Activated CD4-positive, CD25-positive, alpha-beta regulatory T cell (primary cell): ENCODE measurements around the gene DBNDD2.

ENCODE experiments used
- DNase-seq, 4 experiments: peaks; one replicate each; lab custom pipeline; 2025; lab: John Stamatoyannopoulos, UW

The DBNDD2 gene

DNA sequence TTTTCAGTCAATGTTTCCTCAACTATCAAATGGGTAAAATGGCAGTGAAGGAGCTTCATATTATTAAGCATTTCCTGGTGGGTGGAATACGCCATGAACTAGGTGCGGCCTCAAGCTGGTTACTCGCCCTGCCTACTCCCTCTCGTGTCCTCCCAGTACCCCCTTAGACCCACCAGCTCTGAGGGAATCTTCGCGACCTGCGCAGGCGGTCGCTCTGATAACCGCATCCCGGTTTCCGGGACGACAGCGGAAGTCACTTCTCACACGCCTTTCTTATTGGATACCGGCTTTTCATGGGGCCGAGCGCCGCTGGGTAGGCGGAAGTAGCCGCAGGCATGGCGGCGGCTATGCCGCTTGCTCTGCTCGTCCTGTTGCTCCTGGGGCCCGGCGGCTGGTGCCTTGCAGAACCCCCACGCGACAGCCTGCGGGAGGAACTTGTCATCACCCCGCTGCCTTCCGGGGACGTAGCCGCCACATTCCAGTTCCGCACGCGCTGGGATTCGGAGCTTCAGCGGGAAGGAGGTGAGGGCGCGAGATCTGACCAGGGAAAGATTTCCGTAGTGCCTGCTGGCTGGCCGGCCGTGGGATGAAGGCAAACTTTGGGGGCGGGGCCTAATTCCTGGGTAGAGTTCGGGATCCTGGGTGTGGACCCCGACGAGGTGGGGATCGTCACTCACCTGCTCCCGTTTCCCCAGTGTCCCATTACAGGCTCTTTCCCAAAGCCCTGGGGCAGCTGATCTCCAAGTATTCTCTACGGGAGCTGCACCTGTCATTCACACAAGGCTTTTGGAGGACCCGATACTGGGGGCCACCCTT is 7.9 kb downstream of the DBNDD2 start, which contains the start of gene PIGT:
PIGT (plus strand) TSS at position 320 of the 816 bp plus-strand sequence; CDS start at position 336, 16 bp downstream.
- DNase-seq: peak; percentile 54 to 82 (median 72)

DNA sequence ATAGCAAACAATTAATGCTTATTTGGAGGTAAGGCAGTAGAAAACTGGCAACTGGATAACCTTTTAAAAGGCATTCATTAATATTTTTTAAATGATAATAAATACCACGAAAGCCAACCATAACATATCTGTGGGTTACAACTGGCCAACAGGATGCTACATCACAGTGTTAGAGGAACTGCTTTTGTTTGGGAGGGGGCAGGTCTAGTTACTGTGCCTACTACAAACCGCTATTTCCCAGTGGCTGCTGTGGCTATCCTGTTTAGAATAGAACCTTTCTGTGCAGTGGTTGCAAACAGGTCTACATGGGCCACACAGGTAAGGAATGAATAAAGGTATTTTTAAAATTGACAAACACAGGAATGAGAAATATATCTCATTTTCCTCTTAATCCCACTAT is 8.8 kb downstream of the DBNDD2 start:
- no peak for DNase-seq

DNA sequence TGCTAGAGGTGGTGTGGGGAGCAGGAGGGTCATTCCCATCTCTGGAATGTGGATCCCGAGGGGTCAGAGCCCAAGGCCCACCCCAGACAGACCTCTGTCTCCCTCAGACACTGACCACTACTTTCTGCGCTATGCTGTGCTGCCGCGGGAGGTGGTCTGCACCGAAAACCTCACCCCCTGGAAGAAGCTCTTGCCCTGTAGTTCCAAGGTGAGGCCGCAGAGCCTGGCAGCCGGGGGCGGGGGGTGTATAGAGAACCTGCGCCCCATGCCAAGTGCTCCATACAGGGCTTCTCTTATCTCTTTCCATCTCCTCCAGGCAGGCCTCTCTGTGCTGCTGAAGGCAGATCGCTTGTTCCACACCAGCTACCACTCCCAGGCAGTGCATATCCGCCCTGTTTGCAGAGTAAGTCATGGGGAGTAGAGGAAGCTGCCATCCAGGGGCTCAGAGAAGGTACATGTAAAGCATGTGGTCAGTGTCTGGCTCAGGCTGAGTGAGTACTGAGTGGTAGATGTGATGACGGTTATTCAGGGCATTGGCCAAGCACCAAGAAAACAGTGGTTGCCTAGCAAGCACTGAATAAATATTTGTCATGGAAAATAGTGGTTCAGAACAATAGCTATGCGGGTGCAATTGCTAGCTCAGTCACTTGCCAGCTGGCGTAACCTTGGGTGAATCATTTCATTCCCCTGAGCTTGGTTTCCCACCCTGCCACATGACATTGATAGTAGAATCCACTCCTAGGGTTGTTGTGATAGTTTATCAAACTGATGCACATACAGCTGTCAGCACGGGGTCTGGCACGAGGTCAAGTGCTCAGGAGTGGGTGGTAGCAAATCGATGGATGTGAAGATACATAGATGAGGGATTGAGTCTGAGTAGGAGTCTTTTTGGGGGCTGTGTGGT is 11.4 kb downstream of the DBNDD2 start:
- DNase-seq: no peak

- no peak for DNase-seq
Observed at GRCh38 chr20:45420125-45420524, 12.0 kb downstream of the DBNDD2 start.

- DNase-seq: no peak
Observed at GRCh38 chr20:45423700-45424099, 15.6 kb downstream of the DBNDD2 start.

DNA sequence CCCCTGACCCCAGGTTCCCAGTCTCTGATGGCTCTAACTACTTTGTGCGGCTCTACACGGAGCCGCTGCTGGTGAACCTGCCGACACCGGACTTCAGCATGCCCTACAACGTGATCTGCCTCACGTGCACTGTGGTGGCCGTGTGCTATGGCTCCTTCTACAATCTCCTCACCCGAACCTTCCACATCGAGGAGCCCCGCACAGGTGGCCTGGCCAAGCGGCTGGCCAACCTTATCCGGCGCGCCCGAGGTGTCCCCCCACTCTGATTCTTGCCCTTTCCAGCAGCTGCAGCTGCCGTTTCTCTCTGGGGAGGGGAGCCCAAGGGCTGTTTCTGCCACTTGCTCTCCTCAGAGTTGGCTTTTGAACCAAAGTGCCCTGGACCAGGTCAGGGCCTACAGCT is 17.5 kb downstream of the DBNDD2 start:
- no peak for DNase-seq

DNA sequence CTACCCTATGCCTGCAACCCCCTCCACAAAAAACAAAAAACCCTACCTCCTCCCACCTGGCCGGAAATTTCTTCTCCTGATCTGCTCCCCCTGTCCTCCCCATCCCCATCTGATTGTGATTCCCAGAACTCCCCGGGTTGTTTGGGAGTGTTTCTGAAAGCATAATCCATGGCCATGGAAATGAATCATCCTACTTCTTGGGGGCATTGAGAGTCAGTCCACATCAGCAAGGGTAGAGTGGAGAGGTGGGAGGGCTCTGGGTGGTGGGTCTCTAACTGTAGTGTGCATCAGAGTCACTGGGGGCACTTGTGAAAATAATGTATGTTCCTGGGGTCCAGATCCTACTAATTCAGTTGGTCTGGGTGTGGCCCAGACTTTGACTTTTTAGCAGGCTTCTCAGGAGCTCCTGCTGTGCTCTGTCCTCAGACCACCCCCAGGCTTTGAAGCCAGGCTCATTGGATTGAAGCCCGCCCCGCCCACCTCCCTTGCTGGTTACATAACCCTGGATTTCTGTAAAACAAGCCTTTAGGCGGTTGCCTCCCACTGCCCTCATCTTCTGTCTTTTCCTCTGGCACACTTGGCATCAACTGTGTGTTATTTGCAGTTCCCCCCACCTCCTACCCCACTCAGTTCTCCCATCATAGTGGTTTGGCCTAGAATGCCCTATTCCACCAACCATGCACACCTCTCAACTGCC is 18.4 kb downstream of the DBNDD2 start:
- no peak for DNase-seq

DNA sequence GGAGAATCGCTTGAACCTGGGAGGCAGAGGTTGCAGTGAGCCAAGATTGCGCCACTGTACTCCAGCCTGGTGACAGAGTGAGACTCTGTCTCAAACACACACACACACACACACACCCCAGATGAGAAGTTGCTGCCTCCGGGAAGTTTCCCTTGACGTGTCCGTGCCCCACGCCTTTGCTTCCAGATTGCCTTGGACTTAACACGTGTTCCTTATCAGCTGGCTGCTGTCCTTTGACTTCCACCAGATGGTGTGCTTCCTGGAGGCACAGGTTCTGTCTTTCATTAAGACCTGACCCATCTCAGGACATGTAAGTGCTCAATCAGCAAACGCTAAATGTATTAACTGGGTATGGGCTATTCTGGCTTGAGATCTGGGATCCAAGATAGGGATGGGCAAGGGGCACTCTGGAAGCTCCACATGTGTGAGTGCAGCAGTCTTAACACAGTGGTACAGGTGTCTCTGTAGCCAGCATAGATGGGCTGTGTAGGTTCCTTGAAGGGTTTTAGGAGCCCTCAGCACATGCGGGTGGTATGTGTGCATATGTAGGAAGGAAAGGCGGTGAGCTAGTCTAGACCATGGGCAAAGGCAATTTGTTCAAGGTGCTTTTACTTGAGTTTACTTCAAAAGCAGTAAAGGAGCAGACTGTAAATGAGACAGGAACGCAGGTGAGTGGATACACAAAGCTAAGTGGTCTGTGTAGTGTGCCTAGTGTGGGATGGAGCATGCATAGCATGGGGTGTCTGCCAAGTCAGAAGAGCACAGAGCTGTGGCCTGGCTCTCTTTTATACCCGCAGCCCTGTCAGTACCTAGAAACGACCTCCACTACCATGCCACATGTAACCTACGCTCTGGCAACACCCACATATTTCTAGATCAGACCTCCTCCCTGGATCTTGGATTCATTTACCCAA is 19.4 kb downstream of the DBNDD2 start:
- no peak for DNase-seq

DNA sequence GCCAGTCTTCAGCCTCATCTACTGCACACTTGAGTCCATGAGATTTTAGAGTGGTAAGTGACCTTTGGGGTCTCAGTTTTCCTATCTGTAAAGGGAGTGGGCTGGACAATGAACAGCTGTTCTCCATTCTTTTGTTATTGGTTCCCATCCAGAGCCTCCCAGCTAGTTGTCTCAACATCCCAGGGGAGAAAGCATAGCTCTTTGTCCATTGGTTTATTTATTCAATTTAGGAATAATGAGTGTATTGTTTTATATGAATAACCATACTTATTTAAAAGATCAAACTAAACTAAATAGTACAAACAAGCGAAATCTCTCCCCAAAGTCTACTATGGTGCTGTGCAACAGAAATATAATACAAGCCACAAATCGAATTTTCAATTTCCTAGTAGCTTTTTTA is 21.5 kb downstream of the DBNDD2 start:
- DNase-seq: no peak

GRCh38 chr20:45432294-45432693 is 24.2 kb downstream of the DBNDD2 start:
- no peak for DNase-seq

- DNase-seq: no peak
Observed at GRCh38 chr20:45433316-45433715, 25.2 kb downstream of the DBNDD2 start.

- no peak for DNase-seq
Observed at GRCh38 chr20:45433976-45434375, 25.9 kb downstream of the DBNDD2 start.

DNA sequence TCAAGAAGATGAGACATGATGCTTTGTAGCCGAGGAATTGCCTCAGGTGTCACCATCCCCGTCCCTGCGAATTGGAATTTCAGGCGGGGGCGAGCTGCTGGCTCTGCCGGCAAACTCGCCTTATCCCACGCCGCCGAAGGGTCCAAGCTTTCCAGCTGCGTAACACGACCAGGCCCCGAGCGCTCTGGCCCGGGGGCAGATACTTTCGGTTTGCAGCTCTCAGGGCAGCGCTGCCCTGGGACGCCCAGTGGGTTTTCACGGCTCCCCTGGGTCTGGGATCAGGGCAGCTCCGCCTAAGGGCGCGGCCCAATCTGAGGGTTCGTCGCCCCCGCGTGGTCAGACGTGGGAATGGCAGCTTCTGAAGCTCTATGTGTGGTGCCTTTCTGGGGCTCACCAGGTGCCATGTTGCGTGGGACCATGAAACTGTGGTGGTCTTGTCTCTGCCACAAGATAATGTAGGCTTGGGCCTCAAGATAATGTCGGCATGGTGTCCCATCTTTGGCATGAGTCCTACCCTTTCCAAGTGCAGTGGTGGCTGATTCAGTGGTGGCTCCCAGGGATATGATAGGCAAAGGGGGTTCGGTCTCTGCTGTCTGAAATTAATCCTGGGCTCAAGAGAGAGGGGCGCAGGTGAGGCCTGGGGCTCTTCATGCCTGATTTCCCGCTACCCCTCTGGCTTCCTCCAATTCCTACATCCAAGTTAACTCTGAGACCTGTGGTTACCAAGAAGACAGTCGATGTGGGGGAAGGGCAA is 28.8 kb downstream of the DBNDD2 start:
- peak; percentile 68 to 82 (median 76) for DNase-seq

DNA sequence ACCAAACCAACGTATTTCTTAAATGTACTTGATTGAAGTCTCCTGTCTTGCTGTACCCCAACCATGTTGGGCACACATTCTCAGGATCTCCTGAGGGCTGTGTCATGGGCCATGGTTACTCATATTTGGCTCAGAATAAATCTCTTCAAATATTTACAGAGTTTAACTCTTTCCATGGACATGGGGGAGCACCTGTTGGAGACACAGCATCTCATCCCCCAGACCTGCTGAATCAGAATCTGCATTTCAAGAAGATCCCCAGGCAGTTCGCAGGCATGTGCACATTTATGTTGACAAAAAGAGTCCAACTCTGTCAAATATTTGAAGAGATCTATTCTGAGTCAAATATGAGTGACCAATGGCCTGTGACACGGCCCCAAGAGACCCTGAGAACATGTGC is 32.3 kb downstream of the DBNDD2 start:
- DNase-seq: no peak

DNA sequence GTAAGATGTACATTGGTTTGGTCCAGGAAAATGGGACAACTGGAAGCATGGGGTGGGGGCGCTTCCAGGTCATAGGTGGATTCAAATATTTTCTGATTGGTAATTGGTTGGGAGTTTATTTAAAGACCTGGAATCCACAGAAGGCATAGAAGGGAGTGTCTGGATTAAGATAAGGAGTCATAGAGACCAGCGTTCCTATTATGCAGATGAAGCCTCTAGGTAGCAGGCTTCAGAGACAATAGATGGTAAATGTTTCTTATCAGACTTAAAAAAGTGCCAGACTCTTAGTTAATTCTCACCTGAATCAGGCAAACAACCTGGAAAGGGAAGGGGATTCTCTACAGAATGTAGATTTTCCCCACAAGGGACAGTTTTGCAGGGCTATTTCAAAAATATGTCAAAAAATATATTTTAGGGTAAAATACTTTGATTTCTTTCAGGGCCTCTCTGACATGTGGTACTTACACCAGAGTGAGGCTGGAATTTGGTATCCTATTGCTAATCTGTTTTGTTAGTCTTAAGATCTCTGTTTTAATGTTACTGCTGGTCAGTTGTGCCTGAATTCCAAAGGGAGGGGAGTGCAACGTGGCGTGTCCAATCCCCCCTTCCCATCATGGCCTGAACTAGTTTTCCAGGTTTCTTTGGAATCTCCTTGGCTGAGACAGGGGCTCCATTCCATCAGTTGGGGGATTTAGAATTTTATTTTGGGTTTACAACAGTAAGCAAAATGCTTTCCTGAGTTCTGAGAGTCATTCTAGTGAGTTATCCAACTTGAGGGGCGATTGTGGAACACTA is 33.0 kb downstream of the DBNDD2 start:
- no peak for DNase-seq

DNA sequence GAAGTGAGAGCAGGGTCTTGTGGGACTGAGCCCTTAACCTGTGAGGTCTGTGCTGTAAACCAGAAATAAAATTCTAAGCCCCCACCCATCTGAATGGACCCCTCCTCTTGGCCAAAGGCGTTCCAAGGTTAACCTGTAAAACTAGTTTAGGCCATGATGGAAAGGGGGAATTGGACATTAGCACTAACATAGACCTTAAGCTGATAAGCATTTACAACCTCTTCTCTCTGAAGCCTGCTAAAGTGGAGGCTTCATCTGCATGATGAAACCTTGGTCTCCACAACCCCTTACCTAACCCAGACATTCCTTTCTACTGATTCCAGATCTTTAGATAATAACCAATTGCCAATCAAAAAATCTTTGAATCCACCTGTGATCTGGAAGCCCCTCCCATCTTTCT is 33.7 kb downstream of the DBNDD2 start:
- DNase-seq: no peak

DNA sequence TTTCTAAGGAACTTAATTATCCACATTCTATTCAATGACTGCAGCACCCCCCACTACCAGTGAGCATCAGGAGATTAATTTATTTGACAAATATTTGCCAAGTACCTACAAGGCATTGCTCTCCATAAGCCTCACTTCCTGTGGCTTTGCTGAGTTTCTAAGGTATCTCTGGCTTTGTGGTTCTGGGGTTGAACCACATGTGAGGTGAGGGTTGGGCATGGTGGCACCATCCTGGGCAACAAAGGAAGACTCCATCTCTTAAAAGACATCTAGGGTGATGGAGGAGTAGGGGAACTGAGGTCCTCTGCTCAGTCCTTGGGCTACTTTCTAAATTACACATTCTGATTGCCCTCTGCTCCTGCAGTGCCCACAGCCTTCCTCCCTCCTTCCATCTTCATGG is 36.0 kb downstream of the DBNDD2 start:
- no peak for DNase-seq

DNA sequence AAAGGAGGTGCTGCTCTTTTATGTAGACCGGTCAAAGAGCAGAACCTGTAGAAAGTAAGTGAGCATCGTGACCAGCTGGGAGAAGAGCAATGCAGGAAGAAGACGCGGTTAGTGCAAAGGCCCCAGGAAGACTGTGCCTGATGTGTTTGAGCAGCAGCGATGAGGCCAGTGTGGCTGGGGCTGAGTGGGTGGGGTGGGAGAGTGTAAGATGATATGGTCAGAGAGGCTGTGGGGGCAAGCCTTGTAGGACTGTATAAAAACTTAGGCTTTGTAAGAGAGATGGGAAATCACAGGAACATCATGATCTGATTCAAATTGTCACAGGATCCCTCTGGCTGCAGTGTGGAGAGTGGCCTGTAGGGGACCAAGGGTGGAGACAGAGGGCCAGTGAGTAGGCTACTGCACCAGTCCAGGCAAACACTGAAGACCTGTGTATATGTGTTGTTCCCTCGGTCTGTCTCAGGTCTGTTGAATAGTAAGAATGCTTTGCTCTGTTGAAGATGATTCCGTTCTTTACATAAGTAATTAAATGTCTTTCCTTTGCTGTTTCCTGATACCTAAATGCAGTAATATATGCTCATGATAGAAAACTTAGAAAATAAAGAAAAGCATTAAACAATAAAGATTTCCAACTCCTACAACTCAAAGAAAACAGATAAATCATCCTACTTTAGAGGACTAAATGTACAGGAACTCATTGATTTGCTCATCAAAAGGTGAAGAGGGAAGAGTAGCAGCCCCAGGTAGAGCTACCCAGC is 37.9 kb downstream of the DBNDD2 start:
- no peak for DNase-seq

GRCh38 chr20:45448270-45448669 is 40.2 kb downstream of the DBNDD2 start:
- DNase-seq: no peak
